Epithelial cell of prostate (primary cell): ENCODE data around the gene RPEL1.

Experiments used
- DNase-seq: peaks from one replicate; pipeline ENCODE4 v3.0.0-alpha.2; 2011; ENCODE audit warnings: low read depth, low spot score
- H3K27ac ChIP-seq: fragments of 450-650 bp; 2 replicates; pipeline ENCODE4 v1.5.1; 2017; ENCODE audit warnings: mild to moderate bottlenecking

Gene RPEL1

GRCh38 chr10:103277713-103278536 lies 32.2 kb downstream of the RPEL1 start:
- DNase-seq = no peak
- no peak overlapping the region for H3K27ac ChIP-seq

- H3K27ac ChIP-seq = no peak overlapping the region
- DNase-seq = no peak
Observed at GRCh38 chr10:103278537-103278823, 32.8 kb downstream of the RPEL1 start.

GRCh38 chr10:103278862-103279298 lies 33.2 kb downstream of the RPEL1 start:
- DNase-seq = no peak
- no peak overlapping the region for H3K27ac ChIP-seq

- no peak for DNase-seq
Observed at GRCh38 chr10:103280031-103280430, 34.3 kb downstream of the RPEL1 start.

GRCh38 chr10:103280506-103280905 lies 34.8 kb downstream of the RPEL1 start:
- DNase-seq = no peak
- H3K27ac ChIP-seq = no peak overlapping the region

More at GRCh38 chr10:103280031-103280430, 34.3 kb downstream of the RPEL1 start:
- H3K27ac ChIP-seq = no peak overlapping the region

- H3K27ac ChIP-seq = no peak overlapping the region
- no peak for DNase-seq
Observed at GRCh38 chr10:103281753-103282152, 36.1 kb downstream of the RPEL1 start.

- DNase-seq = no peak
- H3K27ac ChIP-seq = no peak overlapping the region
Observed at GRCh38 chr10:103282961-103283360, 37.3 kb downstream of the RPEL1 start.

- no peak for DNase-seq
- no peak overlapping the region for H3K27ac ChIP-seq
Observed at GRCh38 chr10:103284170-103284569, 38.5 kb downstream of the RPEL1 start.

GRCh38 chr10:103287992-103288391 lies 42.3 kb downstream of the RPEL1 start:
- H3K27ac ChIP-seq = no peak overlapping the region
- DNase-seq = no peak

GRCh38 chr10:103291588-103291987 lies 45.9 kb downstream of the RPEL1 start:
- H3K27ac ChIP-seq = no peak overlapping the region
- DNase-seq = no peak

- no peak for DNase-seq
- no peak overlapping the region for H3K27ac ChIP-seq
Observed at GRCh38 chr10:103295374-103296015, 49.8 kb downstream of the RPEL1 start.
